ENCODE measurements around the gene NCBP1.

NCBP1 gene

GRCh38 chr9:97722331-97722730, 88.7 kb downstream of the NCBP1 start:
- Histone ChIP-seq H3K27me3 (ENCODE audit: low read depth, low read length) (no peaks in the 10 kb centered on the region), H3K9me3 (ENCODE audit: control insufficient read depth in 1 of 2, low read length in 2 of 2) (peaks cover 0 to 2% of the 10 kb centered on the region in 2 donors), H3K4me3 (ENCODE audit: low read depth in 1 of 2, low read length in 2 of 2) (no peak overlapping the region)

More at GRCh38 chr9:97722331-97722730, 88.7 kb downstream of the NCBP1 start:
- Histone ChIP-seq H3K36me3 (ENCODE audit: control insufficient read depth in 1 of 2, insufficient read depth in 2 of 2, low read length in 2 of 2) (no peaks in the 10 kb centered on the region), H3K4me1 (ENCODE audit: control insufficient read depth in 1 of 2, insufficient read depth in 2 of 2, low read length in 2 of 2) (no peaks in the 10 kb centered on the region), H3K27ac (ENCODE audit: low read length) (no peak overlapping the region)

All from muscle layer of duodenum (tissue), 2 donors.